ENCODE results near the gene TTC39A. TPM values are rescaled to one million over a fixed set of nuclear protein-coding genes. Genes with fewer than 3 reads are reported as not detected.

Gene TTC39A
- total RNA-seq = under 1 TPM in 1 of 2 experiments, not detected in 1; 0.11 TPM

GRCh38 chr1:51330331-51331201, at the start of gene TTC39A:
Gene TTC39A (minus strand): TSS chr1:51330562. CDS start chr1:51330477, 85 bp downstream.
- no peak for DNase-seq
- Mint-ChIP-seq H3K27me3 (peaks cover 29% of the 10 kb centered on the region), H3K4me1 (peaks cover 15% of the 10 kb centered on the region), H3K36me3 (ENCODE audit: low read depth) (no peaks in the 10 kb centered on the region), H3K27ac (peak within 1 kb of the TSS; percentile 64), H3K4me3 (peak within 1 kb of the TSS; percentile 62), H3K9me3 (ENCODE audit: low read depth) (no peaks in the 10 kb centered on the region)
- POLR2A ChIA-PET = no interaction called here
- intact Hi-C loops (cut with DNase I, micrococcal nuclease) = loop anchor here in 1 of 2 experiments (10.0 kb wide), 1 partner anchor 56 kb away; no protein-coding TSS in a partner anchor
- CTCF ChIA-PET = interaction anchor here (0.7 to 1.5 kb wide), 4 partner anchors 17 to 856 kb away, joined by 3 to 7 read pairs (median 3); no protein-coding TSS in a partner anchor
- peak; percentile 17 for ATAC-seq

GRCh38 chr1:51378871-51379270, 48.5 kb upstream of the TTC39A start:
- ATAC-seq (no peak), DNase-seq (no peak)
- H3K27ac Mint-ChIP-seq = no peak overlapping the region
- H3K9me3 Mint-ChIP-seq (ENCODE audit: low read depth) = peaks cover 2% of the 10 kb centered on the region
- CTCF ChIA-PET = no interaction called here
- no peaks in the 10 kb centered on the region for H3K4me1 Mint-ChIP-seq
- POLR2A ChIA-PET = no interaction called here
- H3K36me3 Mint-ChIP-seq (ENCODE audit: low read depth) = peaks cover 40% of the 10 kb centered on the region
- intact Hi-C loops (cut with DNase I, micrococcal nuclease) = loop anchor here in 1 of 2 experiments (10.0 kb wide), 1 partner anchor 726 kb away; no protein-coding TSS in a partner anchor
- no peaks in the 10 kb centered on the region for H3K27me3 Mint-ChIP-seq
- H3K4me3 Mint-ChIP-seq = no peak overlapping the region

GRCh38 chr1:51373898-51374297, 43.5 kb upstream of the TTC39A start:
- ATAC-seq (no peak), DNase-seq (no peak)
- intact Hi-C loops (cut with DNase I, micrococcal nuclease) = loop anchor here in 1 of 2 experiments (10.0 kb wide), 1 partner anchor 731 kb away; no protein-coding TSS in a partner anchor
- ChIA-PET CTCF (no interaction called here), POLR2A (no interaction called here)
- Mint-ChIP-seq H3K4me3 (no peak overlapping the region), H3K36me3 (ENCODE audit: low read depth) (peaks cover 25% of the 10 kb centered on the region), H3K9me3 (ENCODE audit: low read depth) (no peaks in the 10 kb centered on the region), H3K27ac (no peak overlapping the region), H3K4me1 (no peaks in the 10 kb centered on the region), H3K27me3 (no peaks in the 10 kb centered on the region)

GRCh38 chr1:51372561-51372960, 42.2 kb upstream of the TTC39A start:
- peaks cover 21% of the 10 kb centered on the region for H3K36me3 Mint-ChIP-seq (ENCODE audit: low read depth)
- no peak overlapping the region for H3K4me3 Mint-ChIP-seq
- H3K9me3 Mint-ChIP-seq (ENCODE audit: low read depth) = no peaks in the 10 kb centered on the region
- DNase-seq (no peak), ATAC-seq (no peak)
- H3K27me3 Mint-ChIP-seq = no peaks in the 10 kb centered on the region
- CTCF ChIA-PET = interaction anchor here (0.6 kb wide), 1 partner anchor 269 kb away, joined by 4 read pairs; no protein-coding TSS in a partner anchor
- no peak overlapping the region for H3K27ac Mint-ChIP-seq
- H3K4me1 Mint-ChIP-seq = no peaks in the 10 kb centered on the region
- intact Hi-C loops (cut with DNase I, micrococcal nuclease) = loop anchor here in 1 of 2 experiments (10.0 kb wide), 1 partner anchor 732 kb away; no protein-coding TSS in a partner anchor
- POLR2A ChIA-PET = no interaction called here

- CTCF ChIA-PET = no interaction called here
Measured at GRCh38 chr1:51369171-51369570, 38.8 kb upstream of the TTC39A start.

GRCh38 chr1:51365774-51366173, 35.4 kb upstream of the TTC39A start:
- Mint-ChIP-seq H3K27ac (no peak overlapping the region), H3K36me3 (ENCODE audit: low read depth) (peaks cover 21% of the 10 kb centered on the region), H3K4me1 (no peaks in the 10 kb centered on the region), H3K27me3 (no peaks in the 10 kb centered on the region), H3K4me3 (no peak overlapping the region), H3K9me3 (ENCODE audit: low read depth) (no peaks in the 10 kb centered on the region)
- ATAC-seq (no peak), DNase-seq (no peak)
- POLR2A ChIA-PET = no interaction called here
- CTCF ChIA-PET = no interaction called here
- intact Hi-C loops (cut with DNase I, micrococcal nuclease) = no loop called here

More at GRCh38 chr1:51369171-51369570, 38.8 kb upstream of the TTC39A start:
- POLR2A ChIA-PET = no interaction called here
- Mint-ChIP-seq H3K27ac (no peak overlapping the region), H3K27me3 (no peaks in the 10 kb centered on the region), H3K4me1 (no peaks in the 10 kb centered on the region), H3K9me3 (ENCODE audit: low read depth) (no peaks in the 10 kb centered on the region), H3K36me3 (ENCODE audit: low read depth) (peaks cover 17% of the 10 kb centered on the region), H3K4me3 (no peak overlapping the region)
- DNase-seq (no peak), ATAC-seq (no peak)
- intact Hi-C loops (cut with DNase I, micrococcal nuclease) = no loop called here

- H3K27ac Mint-ChIP-seq = no peak overlapping the region
- H3K4me1 Mint-ChIP-seq = no peaks in the 10 kb centered on the region
- H3K4me3 Mint-ChIP-seq = no peak overlapping the region
- no peaks in the 10 kb centered on the region for H3K27me3 Mint-ChIP-seq
- intact Hi-C loops (cut with DNase I, micrococcal nuclease) = no loop called here
- peaks cover 34% of the 10 kb centered on the region for H3K36me3 Mint-ChIP-seq (ENCODE audit: low read depth)
- ChIA-PET CTCF (interaction anchor here (0.5 kb wide), 1 partner anchor 77 kb away, joined by 3 read pairs; no protein-coding TSS in a partner anchor), POLR2A (no interaction called here)
- ATAC-seq (no peak), DNase-seq (no peak)
- H3K9me3 Mint-ChIP-seq (ENCODE audit: low read depth) = no peaks in the 10 kb centered on the region
Measured at GRCh38 chr1:51359879-51360278, 29.5 kb upstream of the TTC39A start.

GRCh38 chr1:51355382-51355781, 25.0 kb upstream of the TTC39A start:
- Mint-ChIP-seq H3K36me3 (ENCODE audit: low read depth) (peaks cover 21% of the 10 kb centered on the region), H3K27ac (no peak overlapping the region), H3K4me1 (no peaks in the 10 kb centered on the region), H3K9me3 (ENCODE audit: low read depth) (no peaks in the 10 kb centered on the region), H3K4me3 (no peak overlapping the region), H3K27me3 (no peaks in the 10 kb centered on the region)
- POLR2A ChIA-PET = no interaction called here
- DNase-seq (no peak), ATAC-seq (no peak)
- CTCF ChIA-PET = no interaction called here
- intact Hi-C loops (cut with DNase I, micrococcal nuclease) = no loop called here

- DNase-seq (no peak), ATAC-seq (no peak)
- Mint-ChIP-seq H3K36me3 (ENCODE audit: low read depth) (peaks cover 16% of the 10 kb centered on the region), H3K4me1 (no peaks in the 10 kb centered on the region), H3K9me3 (ENCODE audit: low read depth) (no peaks in the 10 kb centered on the region), H3K27ac (no peak overlapping the region), H3K27me3 (no peaks in the 10 kb centered on the region), H3K4me3 (no peak overlapping the region)
- intact Hi-C loops (cut with DNase I, micrococcal nuclease) = no loop called here
- ChIA-PET POLR2A (no interaction called here), CTCF (no interaction called here)
Measured at GRCh38 chr1:51354416-51354815, 24.1 kb upstream of the TTC39A start.

- ChIA-PET POLR2A (interaction anchor here (0.6 kb wide), 1 partner anchor 77 kb away, joined by 4 read pairs; no protein-coding TSS in a partner anchor), CTCF (no interaction called here)
- ATAC-seq (no peak), DNase-seq (no peak)
- no peaks in the 10 kb centered on the region for H3K4me1 Mint-ChIP-seq
- H3K9me3 Mint-ChIP-seq (ENCODE audit: low read depth) = no peaks in the 10 kb centered on the region
- no peak overlapping the region for H3K27ac Mint-ChIP-seq
- intact Hi-C loops (cut with DNase I, micrococcal nuclease) = no loop called here
- no peak overlapping the region for H3K4me3 Mint-ChIP-seq
- peaks cover 16% of the 10 kb centered on the region for H3K36me3 Mint-ChIP-seq (ENCODE audit: low read depth)
- peaks cover 3% of the 10 kb centered on the region for H3K27me3 Mint-ChIP-seq
Measured at GRCh38 chr1:51351907-51352306, 21.5 kb upstream of the TTC39A start.

- intact Hi-C loops (cut with DNase I, micrococcal nuclease) = loop anchor here in 1 of 2 experiments (10.0 kb wide), 1 partner anchor 415 kb away; no protein-coding TSS in a partner anchor
- no peak for DNase-seq
- no peak overlapping the region for H3K27ac Mint-ChIP-seq
- no peaks in the 10 kb centered on the region for H3K9me3 Mint-ChIP-seq (ENCODE audit: low read depth)
- H3K27me3 Mint-ChIP-seq = peaks cover 15% of the 10 kb centered on the region
- no peaks in the 10 kb centered on the region for H3K4me1 Mint-ChIP-seq
- H3K36me3 Mint-ChIP-seq (ENCODE audit: low read depth) = peaks cover 3% of the 10 kb centered on the region
- POLR2A ChIA-PET = no interaction called here
- CTCF ChIA-PET = interaction anchor here (0.5 kb wide), 1 partner anchor 193 kb away, joined by 3 read pairs; no protein-coding TSS in a partner anchor
- ATAC-seq = no peak
- no peak overlapping the region for H3K4me3 Mint-ChIP-seq
Measured at GRCh38 chr1:51349862-51350261, 19.5 kb upstream of the TTC39A start.

GRCh38 chr1:51348147-51348527, 17.8 kb upstream of the TTC39A start:
- Mint-ChIP-seq H3K36me3 (ENCODE audit: low read depth) (no peaks in the 10 kb centered on the region), H3K4me3 (no peak overlapping the region), H3K9me3 (ENCODE audit: low read depth) (no peaks in the 10 kb centered on the region), H3K27me3 (peaks cover 29% of the 10 kb centered on the region), H3K27ac (no peak overlapping the region), H3K4me1 (peaks cover 3% of the 10 kb centered on the region)
- ChIA-PET CTCF (interaction anchor here (0.6 kb wide), 1 partner anchor 17 kb away, joined by 3 read pairs; no protein-coding TSS in a partner anchor), POLR2A (interaction anchor here (0.6 kb wide), 1 partner anchor 117 kb away, joined by 3 read pairs; no protein-coding TSS in a partner anchor)
- ATAC-seq (no peak), DNase-seq (no peak)
- intact Hi-C loops (cut with DNase I, micrococcal nuclease) = loop anchor here in 1 of 2 experiments (10.0 kb wide), 1 partner anchor 417 kb away; no protein-coding TSS in a partner anchor
